Cortex of kidney (tissue), 1 donor: ENCODE data around the gene SLC43A2.
A peak's percentile ranks its signal among the peaks of the same experiment; 100 is the strongest.
"Not testable (repeated sequence)": the region's sequence is repeated elsewhere in the genome, so short reads cannot be mapped to it uniquely, and the experiment has no call there.

Experiments used
- DNase-seq: peaks from one replicate; lab custom pipeline; 2025; lab: John Stamatoyannopoulos, UW

Gene SLC43A2

GRCh38 chr17:1627982-1628855 lies at the start of gene SLC43A2:
Gene SLC43A2 (minus strand): TSS chr17:1628834. CDS start chr17:1627874, 960 bp downstream.
- DNase-seq = no peak

GRCh38 chr17:1676401-1676800 lies 47.8 kb upstream of the SLC43A2 start:
- no peak for DNase-seq

- no peak for DNase-seq
Observed at GRCh38 chr17:1673041-1673785, 44.6 kb upstream of the SLC43A2 start.

- not testable (repeated sequence) for DNase-seq
Observed at GRCh38 chr17:1663934-1664333, 35.3 kb upstream of the SLC43A2 start.

GRCh38 chr17:1661045-1661444 lies 32.4 kb upstream of the SLC43A2 start:
- no peak for DNase-seq

GRCh38 chr17:1658100-1658499 lies 29.5 kb upstream of the SLC43A2 start:
- no peak for DNase-seq

GRCh38 chr17:1653735-1654134 lies 25.1 kb upstream of the SLC43A2 start:
- no peak for DNase-seq

GRCh38 chr17:1652794-1653193 lies 24.2 kb upstream of the SLC43A2 start:
- DNase-seq = not testable (repeated sequence)

- DNase-seq = no peak
Observed at GRCh38 chr17:1651559-1651844, 22.9 kb upstream of the SLC43A2 start.

GRCh38 chr17:1650731-1651558 lies 22.3 kb upstream of the SLC43A2 start:
- DNase-seq = no peak

- no peak for DNase-seq
Observed at GRCh38 chr17:1649844-1650501, 21.3 kb upstream of the SLC43A2 start, which contains the start of gene RILP. Gene RILP (minus strand): TSS chr17:1649866. CDS start chr17:1649804, 62 bp downstream.

GRCh38 chr17:1648963-1649843 lies 20.6 kb upstream of the SLC43A2 start:
- DNase-seq = peak; percentile 79

GRCh38 chr17:1648173-1648962 lies 19.7 kb upstream of the SLC43A2 start:
- DNase-seq = no peak

GRCh38 chr17:1647802-1648171 lies 19.2 kb upstream of the SLC43A2 start:
- no peak for DNase-seq

GRCh38 chr17:1646199-1646875 lies 17.7 kb upstream of the SLC43A2 start:
- DNase-seq = no peak

GRCh38 chr17:1645207-1646171 lies 16.9 kb upstream of the SLC43A2 start, which contains the start of gene SCARF1:
Gene SCARF1 (minus strand): TSS chr17:1645732. CDS start chr17:1645697, 35 bp downstream.
- DNase-seq = no peak

- DNase-seq = no peak
Observed at GRCh38 chr17:1644493-1645206, 16.0 kb upstream of the SLC43A2 start.
